Epithelial cell of proximal tubule (primary cell): ENCODE data around the gene VPS36. TPM values are rescaled to one million over a fixed set of nuclear protein-coding genes. Genes with fewer than 3 reads are reported as not detected.

Experiments used
- DNase-seq: peaks from one replicate; pipeline ENCODE4 v3.0.0-alpha.2; 2011; ENCODE audit warnings: low read depth
- H3K4me3 ChIP-seq: 2 replicates; pipeline ENCODE4 v1.5.1; 2011; ENCODE audit warnings: low read depth, mild to moderate bottlenecking, low read length
- CTCF ChIP-seq: conservative IDR thresholded peaks from 2 replicates; pipeline ENCODE4 v1.5.1; 2012; ENCODE audit warnings: low read depth, mild to moderate bottlenecking, low read length
- total RNA-seq: library from RNA; depleted of rRNA; stranded (reverse); fragments of >200 nt; gene quantifications from 2 replicates; pipeline ENCODE4 v1.2.3, GENCODE V29; 2015

VPS36 gene
- total RNA-seq, 1 donor from 2014 or later: 15.8 TPM

DNA sequence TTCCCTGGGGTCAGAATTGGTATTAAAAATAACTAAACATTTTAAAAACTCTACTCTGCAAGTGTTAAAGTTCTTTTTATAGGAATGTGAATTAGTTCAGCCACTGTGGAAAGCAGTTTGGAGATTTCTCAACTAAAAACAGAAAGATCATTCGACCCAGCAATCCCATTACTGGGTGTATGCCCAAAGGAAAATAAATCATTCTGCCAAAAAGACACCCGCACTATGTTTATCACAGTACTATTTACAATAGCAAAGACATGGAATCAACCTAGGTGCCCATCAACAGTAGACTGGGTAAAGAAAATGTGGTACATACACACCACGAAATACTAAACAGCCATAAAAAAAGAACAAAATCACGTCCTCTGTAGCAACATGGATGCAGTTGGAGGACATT lies 43.8 kb downstream of the VPS36 start:
- TF ChIP-seq CTCF: no peak

GRCh38 chr13:52405767-52406494 lies 44.5 kb downstream of the VPS36 start, which contains the start of gene THSD1:
Gene THSD1 (minus strand): TSS chr13:52406172. CDS start chr13:52402600, 3,572 bp downstream.
- no peak for TF ChIP-seq CTCF
- peak within 1 kb of the TSS; percentile 73 for H3K4me3 ChIP-seq
- no peak for DNase-seq

More for the DNA sequence above, 43.8 kb downstream of the VPS36 start:
- peak overlapping the region; percentile 73 for H3K4me3 ChIP-seq
- DNase-seq: no peak

- H3K4me3 ChIP-seq: peak overlapping the region; percentile 73
- no peak for DNase-seq
- TF ChIP-seq CTCF: no peak
These were observed 45.1 kb downstream of the VPS36 start for GRCh38 chr13:52405369-52405766.

DNA sequence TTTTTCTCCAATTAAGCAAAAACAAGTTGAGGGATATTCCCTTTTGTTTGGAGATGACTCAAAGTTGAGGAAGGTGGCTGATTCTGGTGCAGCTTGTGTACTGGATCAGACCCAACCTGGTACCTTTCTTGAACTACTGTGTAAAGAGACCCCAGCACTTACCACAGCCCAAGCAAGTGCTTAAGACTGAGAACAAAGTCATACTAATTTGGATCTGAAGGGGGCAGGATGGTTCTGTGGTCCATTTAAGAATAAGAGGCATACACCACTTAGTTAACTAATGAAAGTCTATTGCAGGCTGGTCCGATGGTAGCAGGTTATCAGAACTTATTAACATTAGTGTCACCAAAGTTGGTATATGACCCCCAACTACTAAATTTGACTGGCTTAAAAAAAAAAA lies 50.7 kb downstream of the VPS36 start:
- no peak for DNase-seq
- no peak overlapping the region for H3K4me3 ChIP-seq
- TF ChIP-seq CTCF: peak; percentile 44

DNA sequence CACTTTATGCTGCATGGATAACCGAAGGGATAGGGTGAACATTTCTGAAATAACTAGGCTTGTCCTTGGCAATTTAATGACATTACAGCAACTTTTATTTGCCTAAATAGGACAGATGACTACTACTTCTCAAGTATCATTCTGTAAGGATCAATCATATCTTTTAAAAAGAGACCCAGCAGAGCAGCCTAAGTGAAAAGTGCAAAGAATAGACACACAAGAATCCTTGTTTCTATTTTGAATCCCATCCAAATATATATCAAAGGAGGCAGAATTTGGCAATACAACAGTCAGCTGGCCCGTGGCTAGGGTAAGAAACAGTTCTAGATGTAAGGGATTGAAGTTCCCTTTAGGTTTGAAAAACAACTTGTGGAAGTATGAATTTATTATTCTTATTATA lies 51.4 kb downstream of the VPS36 start:
- DNase-seq: no peak
- TF ChIP-seq CTCF: no peak
- H3K4me3 ChIP-seq: no peak overlapping the region

DNA sequence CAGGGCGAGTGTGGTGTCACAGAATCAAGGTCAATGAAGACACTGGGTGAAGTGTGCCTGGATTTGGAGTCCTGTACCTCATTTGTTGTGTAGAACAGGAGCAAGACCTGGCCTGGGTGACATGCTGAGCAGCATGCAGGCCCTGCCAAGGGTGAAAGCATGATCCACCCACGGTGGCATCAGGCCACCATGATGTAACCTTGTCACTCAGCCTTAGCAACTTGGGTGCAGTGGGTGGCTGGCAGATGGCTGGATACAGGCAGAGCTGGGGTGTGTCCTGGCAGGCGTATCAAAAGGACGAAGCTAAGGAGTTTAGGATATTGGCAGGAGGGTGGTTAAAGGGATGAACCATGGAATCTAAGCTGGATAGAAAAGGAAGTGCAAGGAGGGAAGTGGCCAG lies 54.7 kb downstream of the VPS36 start:
- no peak for DNase-seq
- H3K4me3 ChIP-seq: no peak overlapping the region
- TF ChIP-seq CTCF: no peak

GRCh38 chr13:52394586-52394985 lies 55.8 kb downstream of the VPS36 start:
- TF ChIP-seq CTCF: no peak
- DNase-seq: no peak
- no peak overlapping the region for H3K4me3 ChIP-seq
